Measurements from ENCODE around the gene SPDYE2.
"Not testable (repeated sequence)": the region's sequence is repeated elsewhere in the genome, so short reads cannot be mapped to it uniquely, and the experiment has no call there.

- TF ChIP-seq CTCF (IDR thresholded peaks at IDR 0.05; ENCODE audit: extremely low read depth in 1 of 2, insufficient read depth in 1 of 2, low read depth in 1 of 2, low read length in 2 of 2); JUN (IDR thresholded peaks at IDR 0.05; ENCODE audit: borderline replicate concordance, insufficient read depth, insufficient read length, low read depth); POLR2A (IDR thresholded peaks at IDR 0.05; ENCODE audit: low read depth, low read length); EZH2 (IDR thresholded peaks at IDR 0.05; ENCODE audit: borderline replicate concordance, low read depth, low read length, severe bottlenecking); GATA2 (IDR thresholded peaks at IDR 0.05; ENCODE audit: insufficient read depth, insufficient read length, low read depth, low read length): not testable (repeated sequence)
Observed at GRCh38 chr7:102609734-102610133, 58.7 kb downstream of the SPDYE2 start.

All from endothelial cell of umbilical vein (primary cell).